H54 (cell line): ENCODE data around the gene QDPR.

Experiments used
- DNase-seq: peaks from one replicate; pipeline ENCODE4 v3.0.0; 2011; ENCODE audit warnings: low spot score, mixed read lengths; ENCODE audit not compliant: insufficient read length
- FAIRE-seq: peaks from 3 replicates; lab custom pipeline; 2011; peaks lifted over from hg19 to GRCh38; lab: Jason Lieb, UNC
- POLR2A ChIP-seq: IDR thresholded peaks from 2 replicates; pipeline ENCODE4 v1.6.1; 2011; ENCODE audit warnings: low read depth, mild to moderate bottlenecking, low read length

Gene QDPR

DNA sequence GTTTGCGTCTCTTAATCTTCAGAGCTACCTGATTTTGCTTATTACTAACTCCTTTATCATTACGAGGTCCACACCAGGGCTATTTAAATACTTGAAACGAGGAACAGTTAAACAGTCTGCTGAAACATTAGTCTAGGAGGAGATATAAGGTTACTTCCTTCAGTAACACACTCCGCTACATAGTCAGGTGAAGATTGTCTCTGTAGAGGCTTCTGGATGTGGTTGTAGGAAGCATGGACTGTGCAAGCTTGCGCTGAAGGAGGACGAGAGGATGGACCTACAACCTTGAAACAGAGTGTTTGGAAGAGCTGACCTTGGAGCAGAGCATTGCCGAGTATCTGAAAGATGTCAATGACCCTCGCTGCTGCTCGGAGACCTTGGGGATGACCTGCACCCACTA lies 3.0 kb upstream of the QDPR start, which contains the start of gene CLRN2:
Gene CLRN2, plus strand, starts transcription at position 301 of the 400 bp plus-strand sequence. CDS start 102 bp downstream, outside the sequence.
- TF ChIP-seq POLR2A, result no peak
- no peak for FAIRE-seq
- DNase-seq, result no peak

DNA sequence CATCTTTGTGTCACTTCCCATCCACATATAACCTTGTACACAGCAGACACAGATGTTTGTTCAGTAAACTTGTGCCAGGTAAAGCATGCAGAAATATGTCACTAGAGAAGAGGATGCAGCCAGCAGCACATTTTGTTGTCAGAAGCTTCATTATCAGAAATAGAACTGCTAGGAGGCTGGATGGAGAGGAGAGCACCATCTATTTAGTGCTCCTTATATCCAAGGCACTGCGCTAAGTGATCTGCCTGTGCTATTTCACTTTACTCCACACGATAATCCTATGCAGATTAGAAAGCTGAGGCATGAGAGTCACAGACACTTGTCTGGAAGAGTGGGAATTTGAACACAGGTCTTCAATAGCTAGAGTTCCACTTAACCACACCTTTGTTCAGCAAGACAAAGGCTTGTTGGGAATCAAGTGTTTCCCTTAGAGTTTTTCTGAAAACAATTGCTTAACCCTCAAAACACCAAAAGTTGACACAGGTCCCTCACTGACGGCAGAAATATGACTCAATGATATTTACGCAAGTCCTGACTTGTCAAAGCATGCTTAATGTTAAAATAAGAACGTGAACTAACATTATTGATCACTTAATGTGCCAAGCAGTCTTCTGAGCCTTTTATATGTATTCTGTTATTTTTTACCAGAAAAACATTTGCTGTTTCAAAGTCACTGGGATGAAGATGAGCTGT lies 1.2 kb upstream of the QDPR start:
- DNase-seq, result no peak

DNA sequence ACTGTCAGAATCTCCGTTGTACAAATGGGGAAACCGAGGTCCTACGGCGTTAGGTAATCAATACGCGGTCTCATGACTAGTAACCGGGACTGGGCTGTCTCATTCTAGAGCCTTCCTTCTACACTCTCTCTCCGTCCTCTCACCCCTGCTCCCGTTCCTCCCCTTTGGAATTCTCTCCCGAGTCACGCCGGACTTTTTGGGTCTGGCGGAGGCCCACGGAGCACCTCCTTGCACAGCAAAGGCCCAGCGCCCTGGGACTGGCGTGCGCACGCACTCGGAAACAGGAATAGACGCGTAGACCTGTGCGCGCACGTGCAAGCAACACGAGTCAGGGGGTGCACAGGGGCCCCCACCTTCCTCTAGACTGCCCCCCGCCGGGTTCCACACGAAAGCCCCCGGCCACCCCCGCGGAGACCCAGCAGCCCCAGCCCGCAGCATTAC lies 361 bp downstream of the QDPR start:
- DNase-seq (no peak), FAIRE-seq (no peak)
- TF ChIP-seq POLR2A, result no peak

More for the DNA sequence above, 1.2 kb upstream of the QDPR start:
- no peak for TF ChIP-seq POLR2A
- no peak for FAIRE-seq

DNA sequence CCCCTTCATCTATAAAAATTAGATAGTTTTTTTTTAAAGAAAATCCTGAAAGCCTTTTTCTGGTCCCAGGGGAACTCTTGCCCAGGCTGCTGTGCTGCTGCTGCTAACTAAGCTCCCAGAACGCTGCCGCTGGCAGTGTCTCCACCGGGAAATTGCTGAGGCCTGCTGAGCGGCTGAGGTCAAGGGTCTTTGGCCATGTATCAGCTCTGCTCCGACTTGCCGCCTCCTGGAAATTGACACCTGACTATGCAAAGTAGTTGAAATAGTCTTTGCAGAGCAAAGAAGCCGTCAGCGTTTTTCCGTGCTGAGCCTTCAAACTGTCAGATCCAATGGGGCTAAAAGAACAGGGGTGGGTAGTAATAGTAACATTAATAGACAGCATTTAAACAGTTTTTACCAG lies 839 bp downstream of the QDPR start:
- DNase-seq (no peak), FAIRE-seq (no peak)
- no peak for TF ChIP-seq POLR2A

DNA sequence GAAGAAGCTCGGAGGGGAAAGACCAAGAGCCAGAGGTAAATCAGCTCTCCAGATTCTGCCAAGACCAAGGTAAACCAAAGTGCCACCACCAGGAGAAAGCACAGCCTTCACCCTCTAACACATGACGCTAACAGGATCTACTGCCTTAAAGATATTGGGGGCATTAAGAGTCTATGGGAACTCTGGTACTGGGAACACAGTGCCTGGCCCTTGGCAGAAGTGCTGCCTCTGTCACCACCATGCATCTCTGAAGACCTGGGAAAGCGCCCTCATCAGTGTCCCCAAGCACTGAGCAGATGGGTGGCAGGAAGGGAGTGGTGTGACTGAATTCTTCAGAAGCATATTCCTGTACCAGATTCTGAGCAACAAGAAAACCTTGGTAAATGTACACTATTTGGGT lies 1.3 kb downstream of the QDPR start:
- no peak for TF ChIP-seq POLR2A
- FAIRE-seq (no peak), DNase-seq (no peak)

DNA sequence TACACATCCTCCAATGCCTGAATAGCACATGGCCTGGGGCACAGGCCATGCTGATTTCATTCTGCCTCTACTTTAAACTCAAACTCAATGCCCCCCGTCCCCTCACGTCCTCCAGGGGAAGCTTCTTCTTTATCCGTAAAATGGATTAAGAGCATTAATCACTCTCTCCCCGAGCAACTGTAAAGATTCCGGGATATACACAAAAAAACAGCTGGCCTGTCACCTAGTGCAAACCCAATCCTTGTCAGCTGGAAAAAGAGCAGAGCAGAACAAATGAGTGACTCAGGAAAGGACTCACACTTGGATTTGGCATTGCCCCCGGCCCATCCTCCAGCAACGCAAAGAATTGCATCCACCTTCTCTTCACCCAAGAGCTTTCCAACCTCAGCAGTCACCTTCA lies 7.8 kb downstream of the QDPR start:
- DNase-seq (no peak), FAIRE-seq (no peak)
- TF ChIP-seq POLR2A, result no peak

DNA sequence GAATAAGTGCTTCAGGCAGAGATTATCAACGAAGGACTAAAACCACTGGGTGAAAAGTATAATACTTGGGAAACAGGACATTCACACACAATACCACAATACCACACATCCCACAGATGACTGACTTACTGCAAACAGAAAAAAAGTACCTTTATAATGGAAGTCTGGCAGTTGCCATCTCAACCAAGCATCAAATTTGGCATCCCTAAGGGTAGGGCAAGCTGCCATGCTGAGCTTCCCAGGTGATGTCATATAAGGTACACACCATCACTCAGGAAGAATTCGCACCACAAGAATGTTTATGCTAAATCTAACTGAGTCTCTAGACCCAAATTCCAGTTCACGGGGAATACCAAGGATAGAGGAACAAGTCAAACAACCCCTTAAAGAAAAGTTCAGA lies 9.1 kb downstream of the QDPR start:
- no peak for TF ChIP-seq POLR2A
- DNase-seq (no peak), FAIRE-seq (no peak)

DNA sequence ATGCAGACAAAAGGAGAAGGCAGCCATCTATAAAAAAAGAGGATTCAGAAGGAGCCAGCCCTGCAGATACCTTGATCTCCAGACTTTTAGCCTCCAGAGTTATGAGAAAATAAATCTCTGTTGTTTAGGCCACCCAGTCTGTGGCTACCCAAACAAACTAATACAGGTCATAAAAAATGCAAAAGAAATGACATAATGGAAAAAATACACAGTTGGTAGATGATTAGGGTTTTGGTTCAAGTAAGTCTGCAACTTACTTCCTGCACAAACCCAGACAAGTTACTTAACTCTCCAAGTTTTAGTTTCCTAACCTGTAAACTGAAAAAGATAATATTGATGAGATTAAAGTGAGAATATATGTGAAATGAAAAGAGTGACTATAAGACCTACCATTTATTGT lies 11.3 kb downstream of the QDPR start:
- DNase-seq, result no peak
- TF ChIP-seq POLR2A, result no peak
- no peak for FAIRE-seq

DNA sequence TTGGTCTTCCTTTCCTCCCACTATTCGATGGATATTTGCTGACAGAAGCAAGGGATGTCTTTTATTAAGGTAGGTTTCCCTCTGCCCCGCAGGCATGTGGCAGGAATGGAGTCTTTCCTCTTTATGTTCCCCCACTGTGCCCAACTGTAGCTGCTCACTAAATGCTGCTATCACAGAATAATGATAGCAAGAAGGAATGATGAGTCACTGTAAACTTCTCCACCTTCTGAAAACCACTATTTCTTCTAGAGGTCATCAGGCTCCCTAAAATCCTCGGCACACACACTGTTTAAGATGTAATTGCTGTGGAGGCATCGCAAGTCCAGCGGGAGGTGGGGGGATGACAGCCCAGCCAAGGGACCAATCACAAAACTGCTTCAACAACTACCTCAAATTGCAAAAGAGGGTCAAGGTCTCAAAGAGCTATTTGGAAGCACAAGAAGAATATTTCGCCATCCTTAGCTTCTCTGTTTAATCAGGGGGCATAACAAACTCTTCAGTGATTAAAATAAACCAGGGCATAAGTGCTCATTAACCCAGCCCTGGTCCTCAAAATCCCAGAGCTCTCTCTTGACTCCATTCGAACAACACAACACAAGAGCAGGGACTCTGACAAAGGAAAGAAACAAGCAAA lies 13.9 kb downstream of the QDPR start:
- TF ChIP-seq POLR2A, result no peak
- FAIRE-seq (no peak), DNase-seq (no peak)

DNA sequence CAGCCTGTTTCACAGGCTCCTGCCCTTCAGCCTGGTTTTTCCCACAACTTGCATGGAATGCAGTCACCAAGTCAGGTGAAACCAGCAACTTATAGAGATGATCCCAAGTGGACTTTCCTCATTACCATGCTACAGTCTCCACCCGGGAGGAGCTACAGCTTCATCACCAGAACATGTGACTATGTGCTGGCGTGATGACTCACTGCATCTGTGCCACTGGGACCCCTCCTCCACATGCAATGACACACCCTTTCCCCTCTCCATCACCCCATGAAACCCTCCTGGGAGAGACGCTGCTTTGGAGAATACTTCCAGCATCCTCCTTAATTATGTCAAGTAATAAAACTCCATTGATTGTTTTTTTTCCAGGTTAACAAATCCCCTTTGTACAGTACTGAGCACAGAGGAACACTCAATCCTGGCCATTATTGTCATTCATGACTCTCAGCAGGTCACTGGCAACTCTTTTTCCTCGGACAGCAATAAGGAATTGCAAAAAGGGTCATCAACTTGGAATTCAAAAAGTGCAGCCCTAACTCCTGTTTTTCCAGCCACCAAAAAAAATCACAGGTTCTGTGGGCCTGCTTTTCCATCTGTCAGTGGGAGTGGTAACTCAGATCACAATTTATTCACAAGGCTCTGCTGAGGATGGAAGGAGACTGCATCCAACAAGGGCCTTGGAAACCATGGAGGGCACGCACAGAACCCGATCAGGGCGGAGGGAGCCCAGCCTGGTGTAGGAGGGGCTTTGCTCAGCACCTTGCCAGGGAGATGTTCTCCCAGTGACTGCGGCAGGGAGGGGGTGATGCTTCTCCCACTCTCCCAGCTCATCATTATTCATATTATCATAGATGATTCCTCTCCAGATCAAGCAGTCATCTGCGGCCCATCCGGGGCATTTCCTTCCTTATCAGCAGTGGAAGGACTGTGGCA lies 17.4 kb downstream of the QDPR start:
- DNase-seq (peak; percentile 48), FAIRE-seq (no peak)
- TF ChIP-seq POLR2A, result no peak

DNA sequence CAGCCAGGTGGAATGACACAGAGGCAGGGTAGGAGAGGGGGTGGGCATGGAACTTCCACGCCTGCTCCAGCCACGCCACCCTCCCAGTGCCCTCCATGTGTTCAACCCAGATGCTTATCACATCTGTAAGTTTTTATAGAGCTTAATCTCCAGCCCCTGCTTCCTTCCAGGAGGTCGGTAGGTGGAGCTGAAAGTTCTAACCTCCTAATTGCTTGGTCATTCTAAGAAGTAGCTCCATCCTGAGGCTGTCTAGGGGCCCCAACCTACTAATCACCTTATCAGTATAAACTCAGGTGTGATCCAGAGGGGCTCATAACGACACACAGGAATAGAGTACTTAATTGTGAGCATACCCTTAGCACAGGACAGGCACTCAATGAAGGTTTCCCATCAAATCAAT lies 18.3 kb downstream of the QDPR start:
- DNase-seq (no peak), FAIRE-seq (no peak)
- no peak for TF ChIP-seq POLR2A

DNA sequence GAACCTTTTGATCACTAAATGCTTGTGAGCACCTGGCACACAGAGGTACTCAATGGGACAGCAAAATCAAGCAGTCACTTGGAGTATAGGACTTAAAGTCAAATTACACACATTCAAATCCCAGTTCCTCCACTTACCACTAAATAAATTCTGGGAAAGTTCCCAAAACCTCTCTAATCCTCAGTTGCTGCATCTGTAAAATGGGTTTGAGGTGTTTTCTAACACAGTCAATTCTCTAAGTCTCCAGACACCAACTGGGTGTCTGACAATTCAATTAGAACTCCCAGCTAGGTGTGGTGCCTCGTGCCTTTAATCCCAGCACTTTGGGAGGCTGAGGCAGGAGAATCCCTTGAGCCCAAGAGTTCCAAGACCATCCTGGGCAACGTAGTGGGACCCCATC lies 19.0 kb downstream of the QDPR start:
- DNase-seq (no peak), FAIRE-seq (no peak)
- TF ChIP-seq POLR2A, result no peak

DNA sequence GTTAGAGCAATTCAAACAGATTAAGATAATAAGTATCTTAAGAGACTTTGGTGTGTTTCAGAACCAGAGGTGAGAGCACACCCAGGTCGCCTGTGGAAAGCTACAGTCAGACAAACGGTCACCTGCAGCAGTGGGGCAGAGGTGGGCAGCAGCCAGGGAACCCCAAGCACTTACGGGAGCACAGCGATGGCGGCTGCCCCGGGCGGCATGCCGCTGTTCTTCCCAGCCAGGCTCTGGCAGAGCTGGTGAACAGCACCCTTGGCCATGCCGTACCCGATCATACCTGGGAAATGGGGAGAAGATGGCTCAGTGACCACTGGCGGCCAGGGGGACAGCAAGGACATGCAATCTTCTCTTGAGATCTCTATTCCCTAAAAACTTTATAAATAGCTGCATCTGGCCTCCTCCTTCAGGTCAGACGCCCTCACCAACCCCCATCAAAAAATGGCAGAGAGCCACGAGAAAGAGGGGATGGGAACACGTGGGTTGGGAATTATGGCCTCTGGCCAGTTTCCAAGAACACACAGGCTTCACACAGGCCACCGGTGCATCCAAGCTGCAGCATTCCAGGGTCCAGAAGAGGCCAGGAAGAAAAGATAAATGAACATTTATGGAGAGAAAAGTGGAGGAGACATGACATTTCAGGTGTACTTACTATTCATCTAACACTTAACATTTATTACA lies 19.7 kb downstream of the QDPR start:
- DNase-seq (no peak), FAIRE-seq (no peak)
- TF ChIP-seq POLR2A, result no peak
